ENCODE measurements around the gene TSPAN8.

TSPAN8 gene

DNA sequence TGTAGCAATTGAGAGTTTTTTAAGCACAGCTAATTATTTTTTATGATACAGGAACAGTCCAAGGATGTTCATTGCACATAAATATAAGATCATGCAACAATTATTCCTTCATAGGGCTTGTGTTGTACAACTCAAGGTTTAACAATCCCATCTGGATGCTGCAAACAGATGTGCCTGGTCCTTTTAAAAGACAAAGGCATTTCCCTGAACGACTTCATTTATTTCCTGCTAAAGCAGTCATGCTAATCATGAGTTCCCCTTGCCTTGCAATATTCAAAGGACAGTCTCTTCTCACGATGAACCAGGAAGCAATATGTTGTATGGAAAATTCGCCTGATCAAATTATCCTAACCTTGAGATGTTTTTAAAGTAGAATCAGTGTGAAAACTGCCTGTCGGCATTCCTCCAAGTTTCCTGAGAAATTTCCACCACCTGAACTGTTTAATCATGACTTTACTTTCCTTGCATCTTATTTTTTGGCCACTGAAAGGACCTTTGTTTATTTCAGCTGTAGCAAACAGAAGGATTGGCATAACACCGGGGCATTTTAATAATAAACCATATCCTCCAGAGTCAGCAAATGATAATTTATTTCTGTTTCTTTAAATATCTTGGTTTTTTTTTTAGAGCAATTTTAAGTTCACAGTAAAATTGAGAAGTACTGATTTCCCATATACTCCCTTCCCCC lies 33.9 kb upstream of the TSPAN8 start:
- TF ChIP-seq CTCF (conservative IDR thresholded peaks at IDR 0.05; ENCODE audit: low read depth, low read length): no peak
- DNase-seq (ENCODE audit: low read depth): no peak
- H3K4me3 ChIP-seq (ENCODE audit: low read depth, low read length): no peak overlapping the region

DNA sequence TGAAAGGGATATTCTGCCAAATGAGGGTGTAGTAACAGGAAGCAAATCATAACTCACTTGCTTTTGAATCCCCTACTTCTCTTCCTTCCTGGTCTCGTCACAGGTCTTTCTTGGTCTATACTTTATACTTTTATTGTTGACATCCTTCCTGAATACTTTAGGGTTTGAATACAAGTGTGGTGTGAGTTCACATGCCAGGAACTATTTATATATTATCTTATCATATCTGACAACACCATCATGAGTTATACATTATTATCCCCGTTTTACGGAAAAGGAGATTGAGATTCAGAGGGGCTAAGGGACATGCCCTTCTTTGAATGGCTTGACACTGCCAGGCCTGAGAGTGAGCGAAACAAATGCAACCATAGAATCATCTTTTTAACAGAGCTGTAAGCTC lies 33.0 kb upstream of the TSPAN8 start:
- no peak for TF ChIP-seq CTCF (conservative IDR thresholded peaks at IDR 0.05; ENCODE audit: low read depth, low read length)
- no peak for DNase-seq (ENCODE audit: low read depth)
- H3K4me3 ChIP-seq (ENCODE audit: low read depth, low read length): no peak overlapping the region

- H3K4me3 ChIP-seq (ENCODE audit: low read depth, low read length): no peak overlapping the region
- no peak for TF ChIP-seq CTCF (conservative IDR thresholded peaks at IDR 0.05; ENCODE audit: low read depth, low read length)
- DNase-seq (ENCODE audit: low read depth): no peak
Observed at GRCh38 chr12:71187379-71187778, 29.6 kb upstream of the TSPAN8 start.

DNA sequence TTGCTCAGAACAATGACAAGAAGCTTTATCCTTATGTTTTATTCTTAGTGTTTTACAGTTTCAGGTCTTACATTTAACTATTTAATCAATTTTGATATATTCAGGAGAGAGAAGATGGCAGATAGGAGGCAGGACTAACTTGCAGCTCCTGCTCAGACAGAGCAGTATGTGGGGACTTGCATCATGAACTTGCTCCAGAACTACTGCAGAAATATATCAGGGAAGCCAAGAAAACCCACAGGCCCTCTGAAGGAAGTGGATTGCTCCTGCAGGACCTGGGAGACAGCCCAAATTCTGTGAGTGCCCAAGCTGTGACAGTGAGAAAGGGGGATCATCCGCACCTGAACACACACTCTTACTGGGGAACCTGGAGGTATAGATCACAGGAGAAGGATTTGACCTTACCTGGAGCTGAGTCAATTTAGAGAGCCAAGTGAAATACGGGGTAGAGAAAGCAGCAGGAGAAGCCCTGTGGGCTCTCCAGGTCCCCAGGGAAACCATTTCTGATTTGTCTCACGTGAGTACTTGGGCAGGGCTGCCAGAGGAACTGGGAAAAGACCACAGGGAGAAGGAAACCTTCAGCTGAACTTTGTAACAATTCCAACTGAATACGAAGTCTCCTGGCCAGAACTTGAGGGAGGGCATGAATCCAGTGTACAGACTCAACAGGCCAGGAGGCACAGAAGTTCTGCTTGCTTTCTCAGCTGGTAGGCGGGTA lies 28.9 kb upstream of the TSPAN8 start:
- TF ChIP-seq CTCF (conservative IDR thresholded peaks at IDR 0.05; ENCODE audit: low read depth, low read length): peak; percentile 14
- no peak overlapping the region for H3K4me3 ChIP-seq (ENCODE audit: low read depth, low read length)
- DNase-seq (ENCODE audit: low read depth): peak; percentile 50

DNA sequence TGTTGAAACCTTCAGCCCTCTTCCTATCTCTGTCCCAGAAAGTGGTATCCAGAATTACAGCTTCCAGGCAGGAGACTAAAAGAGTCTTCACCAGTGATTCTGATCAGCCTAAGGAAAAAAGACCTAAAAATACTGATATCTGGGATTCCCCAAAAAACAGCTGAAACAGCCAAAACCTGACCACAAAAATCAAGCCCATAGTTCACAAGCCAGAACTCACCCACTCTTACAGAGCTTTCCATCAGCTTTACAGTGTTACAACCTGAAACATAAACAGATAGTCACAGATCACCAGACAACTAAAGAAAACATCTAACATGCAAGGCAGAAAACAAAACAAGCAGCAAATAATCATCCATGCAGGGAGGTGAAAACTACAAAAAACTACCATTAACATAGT lies 26.0 kb upstream of the TSPAN8 start:
- peak; percentile 88 for DNase-seq (ENCODE audit: low read depth)
- no peak overlapping the region for H3K4me3 ChIP-seq (ENCODE audit: low read depth, low read length)

GRCh38 chr12:71183018-71183417 lies 25.2 kb upstream of the TSPAN8 start:
- TF ChIP-seq CTCF (conservative IDR thresholded peaks at IDR 0.05; ENCODE audit: low read depth, low read length): no peak
- no peak overlapping the region for H3K4me3 ChIP-seq (ENCODE audit: low read depth, low read length)
- DNase-seq (ENCODE audit: low read depth): peak; percentile 89

More for the DNA sequence above, 26.0 kb upstream of the TSPAN8 start:
- TF ChIP-seq CTCF (conservative IDR thresholded peaks at IDR 0.05; ENCODE audit: low read depth, low read length): no peak

GRCh38 chr12:71178162-71178561 lies 20.4 kb upstream of the TSPAN8 start:
- no peak for TF ChIP-seq CTCF (conservative IDR thresholded peaks at IDR 0.05; ENCODE audit: low read depth, low read length)
- no peak overlapping the region for H3K4me3 ChIP-seq (ENCODE audit: low read depth, low read length)
- no peak for DNase-seq (ENCODE audit: low read depth)
